K562 (cell line): ENCODE measurements around the gene ACAD8. TPM values are rescaled to one million over a fixed set of nuclear protein-coding genes. Genes with fewer than 3 reads are reported as not detected.

Source experiments
- ARID1B ChIP-seq: fragments of 450-650 bp; IDR thresholded peaks from 2 replicates; pipeline ENCODE4 v1.6.1; 2016; ENCODE audit warnings: antibody characterized with exemption, mild to moderate bottlenecking, inconsistent platforms
- CBX1 ChIP-seq: sonication (generic); IDR thresholded peaks from 2 replicates; pipeline ENCODE4 v1.6.1; 2016; ENCODE audit warnings: antibody characterized with exemption, low read depth, mild to moderate bottlenecking
- CREB1 ChIP-seq, 2 experiments: sonication (generic) in 1 of 2; formaldehyde crosslinking in 1 of 2; IDR thresholded peaks; 2 replicates each; pipeline versions ENCODE4 v1.6.1 to v1.8.0; 2012 to 2022; ENCODE audit warnings: inconsistent platforms in 1 of 2, mild to moderate bottlenecking in 1 of 2, missing genetic modification reagents in 1 of 2, moderate library complexity in 1 of 2
- CSDE1 ChIP-seq, 2 experiments: fragments of 450-650 bp; IDR thresholded peaks; 2 replicates each; pipeline ENCODE4 v1.6.1; 2016; ENCODE audit warnings: mild to moderate bottlenecking in 1 of 2
- IFI16 ChIP-seq: fragments of 250-450 bp; sonication (Bioruptor Pico); IDR thresholded peaks from 2 replicates; pipeline ENCODE4 v2.1.2; 2022; ENCODE audit warnings: mild to moderate bottlenecking, inconsistent platforms
- MCM7 ChIP-seq, 2 experiments: fragments of 450-650 bp; IDR thresholded peaks; 2 replicates each; pipeline ENCODE4 v1.6.1; 2016 to 2018
- SIN3A ChIP-seq, 2 experiments: fragments of 150-350 bp in 1 of 2; IDR thresholded peaks; 2 replicates each; pipeline ENCODE4 v1.6.1; 2011 to 2016; ENCODE audit warnings: borderline replicate concordance in 2 of 2, low read depth in 2 of 2, low read length in 2 of 2, mild to moderate bottlenecking in 2 of 2, moderate library complexity in 2 of 2; ENCODE audit not compliant: control insufficient read depth in 1 of 2
- THAP12 ChIP-seq: fragments of 250-450 bp; sonication (Bioruptor Pico); IDR thresholded peaks from 2 replicates; pipeline ENCODE4 v1.9.0; 2021; ENCODE audit warnings: mild to moderate bottlenecking, inconsistent platforms
- ZKSCAN1 ChIP-seq: fragments of 150-350 bp; IDR thresholded peaks from 2 replicates; pipeline ENCODE4 v1.6.1; 2016; ENCODE audit warnings: low read depth, low read length
- polyA plus RNA-seq, 8 experiments: library from polyadenylated mRNA; depleted of rRNA in 4 of 8; stranded (reverse) in 5 of 8; unstranded in 3 of 8; fragments of >200 nt; fragmentation: Nextera tagmentation in 2 of 8; fragmentation: Illumina TruSeq in 1 of 8; extraction: Ambion mirVana in 2 of 8; extraction: Trizol in 1 of 8; gene quantifications; 2 replicates each; pipeline versions ENCODE4 v1.2.1 to v1.2.3, GENCODE V29; 2011 to 2014; ENCODE audit warnings: inconsistent platforms in 1 of 8, missing spikeins in 1 of 8
- total RNA-seq, 7 experiments: library from RNA; depleted of rRNA in 6 of 7; stranded (reverse); fragments of >200 nt in 6 of 7; fragmentation: Illumina TruSeq in 2 of 7; extraction: Trizol in 2 of 7; gene quantifications; 2 replicates each; pipeline versions ENCODE4 v1.2.1 to v1.2.3, GENCODE V29; 2011 to 2021; ENCODE audit warnings: low replicate concordance in 1 of 7
- TF ChIP-seq, protein P1 (sequence below), 2 experiments: fragments of 450-650 bp in 1 of 2; sonication (generic) in 1 of 2; formaldehyde crosslinking in 1 of 2; IDR thresholded peaks; 2 replicates each; pipeline versions ENCODE4 v1.7.1 to v1.9.0; 2016 to 2022; ENCODE audit warnings: inconsistent platforms in 1 of 2, mild to moderate bottlenecking in 1 of 2, missing genetic modification reagents in 1 of 2
- TF ChIP-seq, protein P2 (sequence below), 3 experiments: IDR thresholded peaks in 2 of 3; conservative IDR thresholded peaks in 1 of 3; 2 replicates each; pipeline ENCODE4 v1.5.1; 2011 to 2012; ENCODE audit warnings: low read length in 3 of 3, mild to moderate bottlenecking in 3 of 3, control low read depth in 2 of 3, improper control_type of control experiment in 1 of 3, inconsistent platforms in 1 of 3, low read depth in 1 of 3, mixed read lengths in 1 of 3, moderate library complexity in 1 of 3; ENCODE audit not compliant: insufficient read depth in 2 of 3

Gene ACAD8
- total and polyA plus RNA-seq, 9 of the 15 experiments (the other 6 are each of a cell fraction or from before 2014, with no cell fraction given), result 6.5 to 34.1 (median 20.1) TPM

GRCh38 chr11:134223836-134224709 is 29.3 kb upstream of the ACAD8 start, which contains the start of the genes NCAPD3 and VPS26B (continued):
- TF ChIP-seq, protein P1, sequence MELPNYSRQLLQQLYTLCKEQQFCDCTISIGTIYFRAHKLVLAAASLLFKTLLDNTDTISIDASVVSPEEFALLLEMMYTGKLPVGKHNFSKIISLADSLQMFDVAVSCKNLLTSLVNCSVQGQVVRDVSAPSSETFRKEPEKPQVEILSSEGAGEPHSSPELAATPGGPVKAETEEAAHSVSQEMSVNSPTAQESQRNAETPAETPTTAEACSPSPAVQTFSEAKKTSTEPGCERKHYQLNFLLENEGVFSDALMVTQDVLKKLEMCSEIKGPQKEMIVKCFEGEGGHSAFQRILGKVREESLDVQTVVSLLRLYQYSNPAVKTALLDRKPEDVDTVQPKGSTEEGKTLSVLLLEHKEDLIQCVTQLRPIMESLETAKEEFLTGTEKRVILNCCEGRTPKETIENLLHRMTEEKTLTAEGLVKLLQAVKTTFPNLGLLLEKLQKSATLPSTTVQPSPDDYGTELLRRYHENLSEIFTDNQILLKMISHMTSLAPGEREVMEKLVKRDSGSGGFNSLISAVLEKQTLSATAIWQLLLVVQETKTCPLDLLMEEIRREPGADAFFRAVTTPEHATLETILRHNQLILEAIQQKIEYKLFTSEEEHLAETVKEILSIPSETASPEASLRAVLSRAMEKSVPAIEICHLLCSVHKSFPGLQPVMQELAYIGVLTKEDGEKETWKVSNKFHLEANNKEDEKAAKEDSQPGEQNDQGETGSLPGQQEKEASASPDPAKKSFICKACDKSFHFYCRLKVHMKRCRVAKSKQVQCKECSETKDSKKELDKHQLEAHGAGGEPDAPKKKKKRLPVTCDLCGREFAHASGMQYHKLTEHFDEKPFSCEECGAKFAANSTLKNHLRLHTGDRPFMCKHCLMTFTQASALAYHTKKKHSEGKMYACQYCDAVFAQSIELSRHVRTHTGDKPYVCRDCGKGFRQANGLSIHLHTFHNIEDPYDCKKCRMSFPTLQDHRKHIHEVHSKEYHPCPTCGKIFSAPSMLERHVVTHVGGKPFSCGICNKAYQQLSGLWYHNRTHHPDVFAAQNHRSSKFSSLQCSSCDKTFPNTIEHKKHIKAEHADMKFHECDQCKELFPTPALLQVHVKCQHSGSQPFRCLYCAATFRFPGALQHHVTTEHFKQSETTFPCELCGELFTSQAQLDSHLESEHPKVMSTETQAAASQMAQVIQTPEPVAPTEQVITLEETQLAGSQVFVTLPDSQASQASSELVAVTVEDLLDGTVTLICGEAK (IDR thresholded peaks at IDR 0.05), result peak; percentile 49; the same call in 1 of the 2 replicates
- TF ChIP-seq, protein P1 (CRISPR knock-in tag; IDR thresholded peaks at IDR 0.05), result no peak
- TF ChIP-seq THAP12 (CRISPR knock-in tag) (peak; percentile 86), ARID1B (peak; percentile 33), CREB1 (IDR thresholded peaks at IDR 0.05) (no peak; the same call in 1 of the 2 replicates), CREB1 (CRISPR knock-in tag; IDR thresholded peaks at IDR 0.05) (peak; percentile 35), ZKSCAN1 (peak; percentile 23), MCM7 (IDR thresholded peaks at IDR 0.05) (no peak), SIN3A (IDR thresholded peaks at IDR 0.05; ENCODE audit: borderline replicate concordance in 2 of 2, control insufficient read depth in 1 of 2, low read depth in 2 of 2, low read length in 2 of 2) (peak; percentile 56 to 86; a peak in 2 of 4 replicates), CSDE1 (IDR thresholded peaks at IDR 0.05) (peak in 1 of 2 experiments; percentile 61; a peak in 1 of 4 replicates), IFI16 (no peak), CBX1 (peak; percentile 69; the same call in 1 of the 2 replicates)
- TF ChIP-seq, protein P2, sequence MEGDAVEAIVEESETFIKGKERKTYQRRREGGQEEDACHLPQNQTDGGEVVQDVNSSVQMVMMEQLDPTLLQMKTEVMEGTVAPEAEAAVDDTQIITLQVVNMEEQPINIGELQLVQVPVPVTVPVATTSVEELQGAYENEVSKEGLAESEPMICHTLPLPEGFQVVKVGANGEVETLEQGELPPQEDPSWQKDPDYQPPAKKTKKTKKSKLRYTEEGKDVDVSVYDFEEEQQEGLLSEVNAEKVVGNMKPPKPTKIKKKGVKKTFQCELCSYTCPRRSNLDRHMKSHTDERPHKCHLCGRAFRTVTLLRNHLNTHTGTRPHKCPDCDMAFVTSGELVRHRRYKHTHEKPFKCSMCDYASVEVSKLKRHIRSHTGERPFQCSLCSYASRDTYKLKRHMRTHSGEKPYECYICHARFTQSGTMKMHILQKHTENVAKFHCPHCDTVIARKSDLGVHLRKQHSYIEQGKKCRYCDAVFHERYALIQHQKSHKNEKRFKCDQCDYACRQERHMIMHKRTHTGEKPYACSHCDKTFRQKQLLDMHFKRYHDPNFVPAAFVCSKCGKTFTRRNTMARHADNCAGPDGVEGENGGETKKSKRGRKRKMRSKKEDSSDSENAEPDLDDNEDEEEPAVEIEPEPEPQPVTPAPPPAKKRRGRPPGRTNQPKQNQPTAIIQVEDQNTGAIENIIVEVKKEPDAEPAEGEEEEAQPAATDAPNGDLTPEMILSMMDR (IDR thresholded peaks at IDR 0.05 in 2 of 3, conservative IDR thresholded peaks at IDR 0.05 in 1 of 3; ENCODE audit: insufficient read depth in 2 of 3, low read depth in 1 of 3, low read length in 3 of 3), result no peak
